Prostate gland (tissue), 2 donors: ENCODE measurements around the gene RORC.

Experiments
- POLR2A ChIP-seq: fragments of 450-650 bp; IDR thresholded peaks from one replicate; pipeline ENCODE4 v1.6.1; 2016; ENCODE audit warnings: antibody characterized with exemption, mild to moderate bottlenecking
- TF ChIP-seq, protein P1 (sequence below), 4 experiments: fragments of 200-600 bp in 2 of 4; fragments of 450-650 bp in 2 of 4; sonication (generic) in 2 of 4; IDR thresholded peaks; 1 replicate in 3 of 4; 2 replicates in 1 of 4; pipeline ENCODE4 v1.5.1; 2016 to 2019; ENCODE audit warnings: antibody characterized with exemption in 4 of 4, mild to moderate bottlenecking in 2 of 4, moderate library complexity in 2 of 4

DNA sequence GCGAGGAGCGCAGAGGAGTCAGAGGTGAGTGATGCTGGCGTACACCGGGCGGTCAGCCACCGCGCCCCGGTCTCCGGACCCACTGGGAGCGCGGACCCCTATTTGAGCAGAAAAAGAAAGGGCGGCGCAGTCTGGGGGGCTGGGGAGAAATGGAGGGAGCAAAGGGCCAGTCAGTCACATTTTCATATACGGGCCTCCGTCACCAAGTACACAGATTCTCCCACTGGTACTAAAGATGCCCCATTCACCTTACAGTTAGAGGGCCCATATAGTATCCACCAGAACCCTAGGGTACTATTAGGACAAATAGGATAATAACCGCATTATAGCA, 7.4 kb upstream of the RORC start:
- TF ChIP-seq, protein P1, sequence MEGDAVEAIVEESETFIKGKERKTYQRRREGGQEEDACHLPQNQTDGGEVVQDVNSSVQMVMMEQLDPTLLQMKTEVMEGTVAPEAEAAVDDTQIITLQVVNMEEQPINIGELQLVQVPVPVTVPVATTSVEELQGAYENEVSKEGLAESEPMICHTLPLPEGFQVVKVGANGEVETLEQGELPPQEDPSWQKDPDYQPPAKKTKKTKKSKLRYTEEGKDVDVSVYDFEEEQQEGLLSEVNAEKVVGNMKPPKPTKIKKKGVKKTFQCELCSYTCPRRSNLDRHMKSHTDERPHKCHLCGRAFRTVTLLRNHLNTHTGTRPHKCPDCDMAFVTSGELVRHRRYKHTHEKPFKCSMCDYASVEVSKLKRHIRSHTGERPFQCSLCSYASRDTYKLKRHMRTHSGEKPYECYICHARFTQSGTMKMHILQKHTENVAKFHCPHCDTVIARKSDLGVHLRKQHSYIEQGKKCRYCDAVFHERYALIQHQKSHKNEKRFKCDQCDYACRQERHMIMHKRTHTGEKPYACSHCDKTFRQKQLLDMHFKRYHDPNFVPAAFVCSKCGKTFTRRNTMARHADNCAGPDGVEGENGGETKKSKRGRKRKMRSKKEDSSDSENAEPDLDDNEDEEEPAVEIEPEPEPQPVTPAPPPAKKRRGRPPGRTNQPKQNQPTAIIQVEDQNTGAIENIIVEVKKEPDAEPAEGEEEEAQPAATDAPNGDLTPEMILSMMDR (IDR thresholded peaks at IDR 0.05), result no peak
- TF ChIP-seq POLR2A, result no peak
